ENCODE measurements around the gene SLC66A2.
"Not testable (repeated sequence)": the region's sequence is repeated elsewhere in the genome, so short reads cannot be mapped to it uniquely, and the experiment has no call there.

The SLC66A2 gene

GRCh38 chr18:79877163-79878091, 74.0 kb downstream of the SLC66A2 start:
- DNase-seq: no peak

GRCh38 chr18:79876497-79876896, 75.0 kb downstream of the SLC66A2 start:
- no peak for DNase-seq

DNA sequence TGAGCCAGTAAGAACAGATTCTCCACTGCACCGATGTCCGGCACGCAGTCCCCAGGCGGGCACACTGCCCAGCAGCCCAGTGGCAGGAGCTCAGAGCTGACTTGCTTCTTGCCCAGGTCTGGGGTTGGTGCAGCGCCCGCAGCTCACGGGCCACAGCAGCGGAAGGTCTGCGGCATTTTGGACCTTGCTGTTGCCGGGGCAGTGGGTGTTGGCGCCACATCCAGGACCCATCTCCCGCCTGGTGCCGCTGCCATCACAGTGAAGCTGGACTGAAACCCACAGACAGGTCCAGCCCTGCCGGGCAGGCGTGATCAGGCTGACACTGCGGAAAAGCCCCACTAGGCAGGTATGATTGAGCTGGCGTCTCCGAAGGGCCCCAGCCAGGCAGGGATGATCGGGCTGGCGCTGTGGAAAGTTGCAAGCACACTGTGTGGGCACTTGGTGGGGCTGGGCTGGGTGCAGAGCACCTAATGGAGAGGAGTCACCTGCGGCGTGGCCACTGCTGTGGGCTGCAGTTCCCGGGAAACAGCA, 75.5 kb downstream of the SLC66A2 start:
- no peak for DNase-seq

DNA sequence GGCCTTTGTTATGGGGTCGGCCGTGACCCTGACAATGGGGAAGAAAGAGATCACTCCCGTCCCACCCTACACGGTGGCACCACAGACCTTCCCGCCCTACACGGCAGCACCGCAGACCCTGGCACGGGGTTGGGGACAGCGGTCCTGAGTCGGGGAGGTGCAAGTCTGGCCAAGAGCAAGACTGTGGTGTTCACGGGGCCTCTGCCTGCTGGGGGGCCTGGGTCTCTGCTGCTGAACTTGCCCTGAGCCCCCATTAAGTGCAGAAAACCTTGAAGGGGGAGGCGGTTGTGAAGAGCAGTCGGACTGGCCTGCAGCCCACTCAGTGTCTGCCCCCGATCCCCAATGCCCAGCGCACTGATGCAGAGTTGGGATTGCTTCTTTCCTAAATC, 75.9 kb downstream of the SLC66A2 start:
- DNase-seq: no peak

- DNase-seq: no peak
Observed at GRCh38 chr18:79874553-79875530, 76.6 kb downstream of the SLC66A2 start.

- no peak for DNase-seq
Observed at GRCh38 chr18:79873449-79874110, 77.9 kb downstream of the SLC66A2 start.

GRCh38 chr18:79872527-79873444, 78.7 kb downstream of the SLC66A2 start:
- no peak for DNase-seq

- no peak for DNase-seq
Observed at GRCh38 chr18:79871481-79872091, 79.9 kb downstream of the SLC66A2 start.

DNA sequence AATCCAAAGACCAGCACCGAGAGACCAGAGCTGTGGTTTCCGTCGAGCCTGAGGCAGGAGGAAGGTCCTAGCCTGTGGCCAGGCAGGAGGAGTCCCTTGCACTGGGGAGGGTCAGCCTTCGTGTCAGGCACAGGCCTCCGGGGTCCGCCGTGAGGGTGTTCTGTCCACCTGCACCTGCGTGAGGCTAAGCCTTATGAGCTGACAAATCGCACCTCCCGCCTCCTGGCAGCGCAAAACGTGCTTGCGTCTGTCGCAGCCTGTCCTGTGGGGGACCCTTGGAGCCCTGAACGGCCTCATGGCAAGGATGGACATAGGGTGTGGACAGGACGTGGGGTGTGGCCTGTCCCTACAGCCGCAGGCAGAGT, 80.4 kb downstream of the SLC66A2 start:
- DNase-seq: no peak

- no peak for DNase-seq
Observed at GRCh38 chr18:79870301-79871025, 81.0 kb downstream of the SLC66A2 start.

DNA sequence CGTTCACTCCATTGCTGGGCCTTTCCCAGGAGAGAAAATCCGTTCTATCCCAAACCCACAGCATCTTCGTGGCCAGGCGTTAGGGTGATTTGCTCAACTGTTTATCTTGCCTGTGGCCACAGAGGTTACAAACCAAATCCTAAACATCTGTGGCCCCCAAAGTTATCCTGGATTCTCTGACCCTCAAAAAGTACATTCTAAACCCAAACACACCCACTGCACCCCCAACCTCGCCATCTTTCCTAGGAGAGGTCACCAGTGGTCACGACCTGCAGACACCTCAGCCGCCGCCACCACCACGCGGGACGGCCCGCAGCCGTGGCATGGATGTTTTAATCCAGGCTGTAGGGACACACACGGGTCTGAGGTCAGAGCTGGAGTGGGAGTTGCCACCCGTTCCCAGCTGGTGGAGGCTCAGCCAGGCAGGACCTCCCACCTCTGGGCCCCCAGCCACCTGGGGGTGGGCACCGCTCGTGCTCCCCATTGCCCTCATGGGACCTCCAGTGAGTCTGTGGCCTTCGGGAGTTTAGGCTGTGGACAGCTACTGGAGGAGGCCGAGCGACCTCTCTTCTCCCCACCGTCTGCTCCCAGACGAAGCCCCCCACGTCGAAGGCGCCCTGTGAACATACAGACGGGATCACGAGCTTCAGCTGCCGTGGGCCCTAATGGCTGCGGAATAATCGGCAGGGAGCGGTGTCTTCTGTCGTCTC, 81.7 kb downstream of the SLC66A2 start:
- DNase-seq: no peak

DNA sequence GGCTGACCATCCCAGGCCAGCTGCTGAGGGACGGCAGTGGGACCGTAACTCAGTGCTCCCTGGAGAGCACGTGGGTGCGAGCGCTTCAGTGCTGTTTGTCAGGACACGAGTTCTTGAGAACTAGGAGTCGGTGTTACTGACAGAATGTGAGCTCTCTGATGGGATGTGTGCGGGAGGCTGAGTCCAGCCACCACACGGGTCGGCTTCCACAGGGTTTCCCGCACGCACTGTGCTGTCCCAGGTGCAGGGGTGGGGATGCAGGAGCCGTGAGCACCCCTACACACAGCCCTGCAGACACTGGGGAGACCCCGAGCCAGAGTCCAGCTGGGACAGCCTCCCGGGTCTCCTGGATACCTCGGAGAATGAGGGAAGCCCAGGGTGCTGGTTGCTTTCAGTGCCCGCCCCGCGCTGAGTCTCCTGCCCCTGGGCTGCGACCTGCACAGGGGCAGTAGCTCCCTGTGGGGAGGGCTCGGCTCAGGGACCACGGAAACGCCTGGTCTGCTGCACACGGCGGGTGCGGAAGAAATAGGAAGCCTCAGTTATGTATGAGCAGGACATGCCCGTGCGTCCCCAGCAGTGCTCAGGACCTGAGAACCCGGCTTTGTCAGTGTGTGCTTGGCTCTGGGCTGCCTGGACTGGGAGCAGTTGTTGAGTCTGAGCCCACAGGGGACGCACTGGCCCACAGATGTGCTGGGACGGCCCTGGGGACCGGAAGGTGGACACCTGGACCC, 82.5 kb downstream of the SLC66A2 start:
- DNase-seq: no peak

- no peak for DNase-seq
Observed at GRCh38 chr18:79868168-79868784, 83.2 kb downstream of the SLC66A2 start.

- no peak for DNase-seq
Observed at GRCh38 chr18:79867666-79868065, 83.8 kb downstream of the SLC66A2 start.

DNA sequence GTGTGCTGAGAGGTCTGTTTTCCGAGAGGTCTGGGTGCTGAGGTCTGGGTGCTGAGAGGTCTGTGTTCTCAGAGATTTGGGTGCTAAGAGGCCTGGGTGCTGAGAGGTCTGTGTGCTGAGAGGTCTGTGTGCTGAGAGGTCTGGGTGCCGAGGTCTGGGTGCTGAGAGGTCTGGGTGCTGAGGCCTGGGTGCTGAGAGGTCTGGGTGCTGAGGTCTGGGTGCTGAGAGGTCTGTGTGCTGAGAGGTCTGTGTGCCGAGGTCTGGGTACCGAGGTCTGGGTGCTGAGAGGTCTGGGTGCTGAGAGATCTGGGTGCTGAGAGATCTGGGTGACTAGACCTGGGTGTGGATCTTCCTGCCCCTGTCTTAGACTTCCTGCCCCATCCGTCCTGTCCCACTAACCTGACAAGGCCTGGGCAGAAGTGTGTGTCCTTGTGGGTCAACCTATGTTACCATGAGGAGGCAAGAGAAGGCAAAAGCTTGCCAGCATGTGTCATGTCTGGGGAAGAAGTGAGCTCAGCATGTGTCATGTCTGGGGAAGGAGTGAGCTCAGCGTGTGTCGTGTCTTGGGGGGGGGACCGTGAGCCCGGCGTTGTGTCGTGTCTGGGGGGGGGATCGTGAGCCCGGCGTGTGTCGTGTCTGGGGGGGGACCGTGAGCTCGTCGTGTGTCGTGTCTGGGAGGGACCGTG, 84.4 kb downstream of the SLC66A2 start:
- no peak for DNase-seq

DNA sequence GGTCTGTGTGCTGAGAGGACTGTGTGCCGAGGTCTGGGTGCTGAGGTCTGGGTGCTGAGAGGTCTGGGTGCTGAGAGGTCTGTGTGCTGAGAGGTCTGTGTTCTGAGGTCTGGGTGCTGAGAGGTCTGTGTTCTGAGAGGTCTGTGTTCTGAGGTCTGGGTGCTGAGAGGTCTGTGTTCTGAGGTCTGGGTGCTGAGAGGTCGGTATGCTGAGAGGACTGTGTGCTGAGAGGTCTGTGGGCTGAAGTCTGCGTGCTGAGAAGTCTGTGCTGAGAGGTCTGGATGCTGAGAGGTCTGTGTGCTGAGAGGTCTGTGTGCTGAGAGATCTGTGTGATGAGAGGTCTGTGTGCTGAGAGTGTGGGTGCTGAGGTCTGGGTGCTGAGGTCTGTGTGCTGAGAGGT, 85.5 kb downstream of the SLC66A2 start:
- not testable (repeated sequence) for DNase-seq

- not testable (repeated sequence) for DNase-seq
Observed at GRCh38 chr18:79864955-79865354, 86.5 kb downstream of the SLC66A2 start.

Data from NCI-H1048 (cell line).